Neural progenitor cell (in vitro differentiated cells): ENCODE measurements around the gene RPS13. TPM values are rescaled to one million over a fixed set of nuclear protein-coding genes. Genes with fewer than 3 reads are reported as not detected.

Experiments
- DNase-seq: peaks from one replicate; pipeline ENCODE4 v3.0.0-alpha.2; 2016; ENCODE audit warnings: low spot score
- H2AFZ ChIP-seq: fragments of 200-600 bp; sonication (generic); replicated peaks from 2 replicates; pipeline ENCODE4 v1.6.1; 2016; ENCODE audit warnings: antibody characterized with exemption
- H3F3A ChIP-seq: fragments of 200-600 bp; sonication (generic); 2 replicates; pipeline ENCODE4 v1.6.1; 2016; ENCODE audit warnings: antibody characterized with exemption, low read depth
- H3K27ac ChIP-seq: fragments of 200-600 bp; sonication (generic); 2 replicates; pipeline ENCODE4 v1.5.1; 2016; ENCODE audit warnings: mild to moderate bottlenecking
- H3K27me3 ChIP-seq: fragments of 200-600 bp; sonication (generic); 2 replicates; pipeline ENCODE4 v1.6.1; 2016; ENCODE audit warnings: mild to moderate bottlenecking, moderate library complexity
- H3K36me3 ChIP-seq: fragments of 200-600 bp; sonication (generic); 2 replicates; pipeline ENCODE4 v1.5.1; 2016
- H3K4me1 ChIP-seq: fragments of 200-600 bp; sonication (generic); 2 replicates; pipeline ENCODE4 v1.6.1; 2016; ENCODE audit warnings: mixed run types
- H3K4me2 ChIP-seq: fragments of 200-600 bp; sonication (generic); 2 replicates; pipeline ENCODE4 v1.6.1; 2016
- H3K4me3 ChIP-seq: fragments of 200-600 bp; sonication (generic); 2 replicates; pipeline ENCODE4 v1.5.1; 2016
- H3K79me2 ChIP-seq: fragments of 200-600 bp; sonication (generic); 2 replicates; pipeline ENCODE4 v1.6.1; 2016; ENCODE audit warnings: low read depth
- H3K9ac ChIP-seq: fragments of 200-600 bp; sonication (generic); 2 replicates; pipeline ENCODE4 v1.6.1; 2016
- H3K9me3 ChIP-seq: fragments of 200-600 bp; sonication (generic); 2 replicates; pipeline ENCODE4 v1.5.1; 2016; ENCODE audit warnings: low read depth
- H4K20me1 ChIP-seq: fragments of 200-600 bp; sonication (generic); 2 replicates; pipeline ENCODE4 v1.6.1; 2016; ENCODE audit warnings: low read depth
- H3K27ac Mint-ChIP-seq: 3 replicates; pipeline ENCODE4 v1.8.0; 2021; ENCODE audit warnings: mixed read lengths
- H3K27me3 Mint-ChIP-seq: 2 replicates; pipeline ENCODE4 v1.8.0; 2022; ENCODE audit warnings: low read depth, mild to moderate bottlenecking, inconsistent platforms, moderate library complexity, mixed read lengths; ENCODE audit not compliant: insufficient read depth
- H3K36me3 Mint-ChIP-seq: 3 replicates; pipeline ENCODE4 v1.8.0; 2021; ENCODE audit warnings: mixed read lengths
- H3K4me1 Mint-ChIP-seq: 3 replicates; pipeline ENCODE4 v1.8.0; 2021; ENCODE audit warnings: mixed read lengths
- H3K4me3 Mint-ChIP-seq: 3 replicates; pipeline ENCODE4 v1.8.0; 2021; ENCODE audit warnings: mild to moderate bottlenecking, moderate library complexity, mixed read lengths
- H3K9me3 Mint-ChIP-seq: 3 replicates; pipeline ENCODE4 v1.8.0; 2020; ENCODE audit warnings: mixed read lengths
- CTCF ChIP-seq: fragments of 200-600 bp; sonication (generic); IDR thresholded peaks from 2 replicates; pipeline ENCODE4 v1.5.1; 2017; ENCODE audit warnings: antibody characterized with exemption, mild to moderate bottlenecking
- EZH2 ChIP-seq: fragments of 200-600 bp; sonication (generic); IDR thresholded peaks from 2 replicates; pipeline ENCODE4 v1.6.1; 2017; ENCODE audit warnings: antibody characterized with exemption, mild to moderate bottlenecking, moderate library complexity
- EZH2phosphoT487 ChIP-seq: fragments of 200-600 bp; sonication (generic); IDR thresholded peaks from 2 replicates; pipeline ENCODE4 v1.6.1; 2017; ENCODE audit warnings: antibody characterized with exemption
- total RNA-seq: library from RNA; depleted of rRNA; stranded (reverse); fragments of >200 nt; gene quantifications from 2 replicates; pipeline ENCODE4 v1.2.3, GENCODE V29; 2015; ENCODE audit warnings: low replicate concordance

RPS13 gene
- total RNA-seq, 1 donor from 2014 or later = 1,918 TPM

GRCh38 chr11:17076517-17077239 lies 789 bp downstream of the RPS13 start:
- no peaks in the 10 kb centered on the region for H3K27me3 Mint-ChIP-seq
- peak overlapping the region; percentile 91 for H3K9ac ChIP-seq
- no peaks in the 10 kb centered on the region for H3K27me3 ChIP-seq
- peaks cover 2% of the 10 kb centered on the region for H3K9me3 Mint-ChIP-seq
- H3K9me3 ChIP-seq = no peaks in the 10 kb centered on the region
- H4K20me1 ChIP-seq = peaks cover 29% of the 10 kb centered on the region
- H3K4me1 ChIP-seq = peaks cover 11% of the 10 kb centered on the region
- peaks cover 12% of the 10 kb centered on the region for H3K36me3 ChIP-seq
- H3K4me3 ChIP-seq = peak overlapping the region; percentile 89
- no peak overlapping the region for H2AFZ ChIP-seq
- peak overlapping the region; percentile 40 for H3K27ac ChIP-seq
- H3K36me3 Mint-ChIP-seq = peaks cover 22% of the 10 kb centered on the region
- peak overlapping the region; percentile 99 for H3K4me3 Mint-ChIP-seq
- H3K4me2 ChIP-seq = peak overlapping the region; percentile 97
- peaks cover 52% of the 10 kb centered on the region for H3F3A ChIP-seq
- TF ChIP-seq EZH2phosphoT487 = no peak
- no peak for DNase-seq
- H3K27ac Mint-ChIP-seq = peak overlapping the region; percentile 94
- peaks cover 34% of the 10 kb centered on the region for H3K79me2 ChIP-seq
- peaks cover 28% of the 10 kb centered on the region for H3K4me1 Mint-ChIP-seq

GRCh38 chr11:17075506-17075905 lies 2.0 kb downstream of the RPS13 start:
- H3K27me3 Mint-ChIP-seq = peaks cover 2% of the 10 kb centered on the region
- H3K27me3 ChIP-seq = no peaks in the 10 kb centered on the region
- peaks cover 2% of the 10 kb centered on the region for H3K9me3 Mint-ChIP-seq
- H3K36me3 ChIP-seq = peaks cover 12% of the 10 kb centered on the region
- no peak for DNase-seq
- peaks cover 28% of the 10 kb centered on the region for H3K4me1 Mint-ChIP-seq
- H3K9ac ChIP-seq = peak overlapping the region; percentile 19
- H3K79me2 ChIP-seq = peaks cover 34% of the 10 kb centered on the region
- H3F3A ChIP-seq = peaks cover 63% of the 10 kb centered on the region
- peaks cover 11% of the 10 kb centered on the region for H3K4me1 ChIP-seq
- peak overlapping the region; percentile 97 for H3K4me2 ChIP-seq
- H4K20me1 ChIP-seq = peaks cover 29% of the 10 kb centered on the region
- H3K27ac Mint-ChIP-seq = no peak overlapping the region
- TF ChIP-seq CTCF (no peak), EZH2 (no peak), EZH2phosphoT487 (no peak)
- H3K36me3 Mint-ChIP-seq = peaks cover 22% of the 10 kb centered on the region
- H3K4me3 ChIP-seq = peak overlapping the region; percentile 89
- H3K4me3 Mint-ChIP-seq = peak overlapping the region; percentile 99
- H3K27ac ChIP-seq = no peak overlapping the region
- no peaks in the 10 kb centered on the region for H3K9me3 ChIP-seq
- no peak overlapping the region for H2AFZ ChIP-seq

- TF ChIP-seq EZH2 (no peak), EZH2phosphoT487 (no peak), CTCF (no peak)
- no peak overlapping the region for H3K4me3 ChIP-seq
- Mint-ChIP-seq H3K27me3 (peaks cover 2% of the 10 kb centered on the region), H3K4me1 (peaks cover 28% of the 10 kb centered on the region), H3K36me3 (peaks cover 20% of the 10 kb centered on the region), H3K9me3 (peaks cover 2% of the 10 kb centered on the region), H3K27ac (no peak overlapping the region), H3K4me3 (no peak overlapping the region)
- peaks cover 34% of the 10 kb centered on the region for H3K79me2 ChIP-seq
- H3K27ac ChIP-seq = no peak overlapping the region
- H3K9ac ChIP-seq = no peak overlapping the region
- peaks cover 51% of the 10 kb centered on the region for H3F3A ChIP-seq
- H3K27me3 ChIP-seq = no peaks in the 10 kb centered on the region
- peaks cover 12% of the 10 kb centered on the region for H3K36me3 ChIP-seq
- peaks cover 29% of the 10 kb centered on the region for H4K20me1 ChIP-seq
- H2AFZ ChIP-seq = no peak overlapping the region
- DNase-seq = no peak
- H3K9me3 ChIP-seq = no peaks in the 10 kb centered on the region
- no peak overlapping the region for H3K4me2 ChIP-seq
- H3K4me1 ChIP-seq = peaks cover 11% of the 10 kb centered on the region
Observed at GRCh38 chr11:17073370-17074027, 4.0 kb downstream of the RPS13 start.

GRCh38 chr11:17067417-17067816 lies 10.1 kb downstream of the RPS13 start:
- Mint-ChIP-seq H3K9me3 (peaks cover 4% of the 10 kb centered on the region), H3K4me3 (no peak overlapping the region), H3K27me3 (peaks cover 4% of the 10 kb centered on the region), H3K4me1 (no peaks in the 10 kb centered on the region), H3K36me3 (peaks cover 2% of the 10 kb centered on the region), H3K27ac (no peak overlapping the region)
- Histone ChIP-seq H3K27me3 (no peaks in the 10 kb centered on the region), H3K36me3 (no peaks in the 10 kb centered on the region), H3K9ac (no peak overlapping the region), H3K4me2 (no peak overlapping the region), H4K20me1 (no peaks in the 10 kb centered on the region), H3K4me3 (no peak overlapping the region), H2AFZ (no peak overlapping the region), H3K27ac (no peak overlapping the region), H3K79me2 (no peaks in the 10 kb centered on the region), H3F3A (peaks cover 18% of the 10 kb centered on the region), H3K4me1 (no peaks in the 10 kb centered on the region), H3K9me3 (no peaks in the 10 kb centered on the region)
- DNase-seq = no peak
- TF ChIP-seq EZH2phosphoT487 (no peak), EZH2 (no peak), CTCF (no peak)
